Activated naive CD4-positive, alpha-beta T cell treated with anti-CD3 and anti-CD28 coated beads, Interleukin-2, amount 50 U/mL, for 24 hours (primary cell): ENCODE data around the gene TFPI2.

Source experiments
- H3K27ac Mint-ChIP-seq: one replicate; pipeline ENCODE4 v1.8.0; 2021; ENCODE audit warnings: mild to moderate bottlenecking, mixed read lengths
- H3K27me3 Mint-ChIP-seq: one replicate; pipeline ENCODE4 v1.8.0; 2021; ENCODE audit warnings: mixed read lengths
- H3K36me3 Mint-ChIP-seq: one replicate; pipeline ENCODE4 v1.8.0; 2021; ENCODE audit warnings: mixed read lengths
- H3K4me1 Mint-ChIP-seq: one replicate; pipeline ENCODE4 v1.8.0; 2021; ENCODE audit warnings: mixed read lengths
- H3K4me3 Mint-ChIP-seq: one replicate; pipeline ENCODE4 v1.8.0; 2021; ENCODE audit warnings: mild to moderate bottlenecking, mixed read lengths
- H3K9me3 Mint-ChIP-seq: one replicate; pipeline ENCODE4 v1.8.0; 2021; ENCODE audit warnings: mixed read lengths

TFPI2 gene

DNA sequence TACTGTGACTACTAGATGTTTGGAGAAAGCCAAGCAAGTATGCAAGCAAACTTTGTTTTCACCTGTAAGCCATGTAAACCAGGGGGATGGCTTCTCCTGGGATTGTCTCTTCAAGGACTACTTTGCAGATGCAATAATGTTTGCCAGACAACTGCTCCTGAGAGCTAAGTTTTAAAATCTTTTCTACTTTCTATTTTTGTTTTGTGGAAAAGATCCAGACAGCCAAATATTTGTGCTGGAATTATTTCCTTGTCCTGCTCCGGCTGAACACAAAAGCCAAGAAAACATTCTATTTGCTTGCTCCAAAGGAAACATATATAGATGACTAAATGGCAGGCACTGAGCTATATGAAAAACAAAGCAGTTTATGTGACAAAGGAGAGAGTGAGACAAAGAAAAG lies 51.6 kb downstream of the TFPI2 start:
- no peaks in the 10 kb centered on the region for H3K27me3 Mint-ChIP-seq
- no peak overlapping the region for H3K4me3 Mint-ChIP-seq
- H3K27ac Mint-ChIP-seq, result no peak overlapping the region
- no peaks in the 10 kb centered on the region for H3K9me3 Mint-ChIP-seq
- no peaks in the 10 kb centered on the region for H3K4me1 Mint-ChIP-seq
- no peaks in the 10 kb centered on the region for H3K36me3 Mint-ChIP-seq

DNA sequence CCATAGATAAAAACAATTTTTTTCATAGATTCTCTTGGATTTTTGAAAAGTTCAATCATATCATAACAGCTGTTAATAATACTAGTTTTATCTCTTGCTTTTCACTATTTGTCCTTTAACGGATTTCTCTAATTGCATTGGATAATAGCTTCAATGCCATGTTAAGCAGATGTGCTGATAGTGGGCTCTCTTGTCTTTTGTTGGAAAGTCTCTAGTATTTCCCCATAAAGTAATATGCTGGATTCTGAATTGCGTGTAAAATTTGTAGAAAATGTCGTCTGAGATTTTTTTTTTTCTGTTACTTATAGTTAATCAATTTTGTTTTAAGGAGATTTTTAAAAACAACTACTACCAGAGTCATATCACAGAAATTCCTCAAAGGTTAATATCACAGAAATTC lies 53.3 kb downstream of the TFPI2 start:
- no peaks in the 10 kb centered on the region for H3K9me3 Mint-ChIP-seq
- H3K27me3 Mint-ChIP-seq, result no peaks in the 10 kb centered on the region
- H3K4me3 Mint-ChIP-seq, result no peak overlapping the region
- H3K36me3 Mint-ChIP-seq, result no peaks in the 10 kb centered on the region
- no peak overlapping the region for H3K27ac Mint-ChIP-seq
- H3K4me1 Mint-ChIP-seq, result no peaks in the 10 kb centered on the region

GRCh38 chr7:93836116-93836515 lies 54.4 kb downstream of the TFPI2 start:
- Mint-ChIP-seq H3K27me3 (no peaks in the 10 kb centered on the region), H3K27ac (no peak overlapping the region), H3K9me3 (no peaks in the 10 kb centered on the region), H3K4me3 (no peak overlapping the region), H3K36me3 (no peaks in the 10 kb centered on the region), H3K4me1 (no peaks in the 10 kb centered on the region)

- no peak overlapping the region for H3K4me3 Mint-ChIP-seq
- no peaks in the 10 kb centered on the region for H3K9me3 Mint-ChIP-seq
- no peak overlapping the region for H3K27ac Mint-ChIP-seq
- H3K4me1 Mint-ChIP-seq, result no peaks in the 10 kb centered on the region
- no peaks in the 10 kb centered on the region for H3K27me3 Mint-ChIP-seq
- no peaks in the 10 kb centered on the region for H3K36me3 Mint-ChIP-seq
Observed at GRCh38 chr7:93835702-93836101, 54.9 kb downstream of the TFPI2 start.
